GM12878 (cell line): Measurements from ENCODE around the gene ARHGEF37.

Experiments used
- CBX3 ChIP-seq: fragments of 200-600 bp; sonication (generic); IDR thresholded peaks from 2 replicates; pipeline ENCODE4 v1.6.1; 2016; ENCODE audit warnings: low read depth, borderline replicate concordance
- CEBPB ChIP-seq, 2 experiments: fragments of 150-350 bp in 1 of 2; IDR thresholded peaks; 2 replicates each; pipeline ENCODE4 v1.6.1; 2012 to 2014; ENCODE audit warnings: low read depth in 2 of 2, low read length in 2 of 2, borderline replicate concordance in 1 of 2, inconsistent platforms in 1 of 2
- CTCF ChIP-seq, 3 experiments: IDR thresholded peaks in 2 of 3; conservative IDR thresholded peaks in 1 of 3; 2 replicates each; pipeline ENCODE4 v1.5.1; 2011; ENCODE audit warnings: low read depth in 3 of 3, low read length in 3 of 3, mild to moderate bottlenecking in 3 of 3, control low read depth in 2 of 3, moderate library complexity in 2 of 3, inconsistent platforms in 1 of 3, mixed read lengths in 1 of 3; ENCODE audit not compliant: control insufficient read depth in 2 of 3, insufficient read depth in 1 of 3; ENCODE audit errors: extremely low read depth in 1 of 3
- ELK1 ChIP-seq: IDR thresholded peaks from 2 replicates; pipeline ENCODE4 v1.6.1; 2012; ENCODE audit warnings: low read depth, low read length, improper control_type of control experiment
- EP300 ChIP-seq, 2 experiments: fragments of 150-350 bp in 1 of 2; IDR thresholded peaks; 2 replicates each; pipeline ENCODE4 v1.6.1; 2011 to 2012; ENCODE audit warnings: low read depth in 2 of 2, low read length in 2 of 2, borderline replicate concordance in 1 of 2, improper control_type of control experiment in 1 of 2, inconsistent platforms in 1 of 2; ENCODE audit not compliant: control insufficient read depth in 1 of 2
- EZH2 ChIP-seq: IDR thresholded peaks from 2 replicates; pipeline ENCODE4 v1.6.1; 2012; ENCODE audit warnings: low read depth, mild to moderate bottlenecking, control low read depth, inconsistent platforms, low read length, borderline replicate concordance; ENCODE audit not compliant: control insufficient read depth
- FOS ChIP-seq: IDR thresholded peaks from 3 replicates; pipeline ENCODE4 v1.6.1; 2011; ENCODE audit warnings: borderline replicate concordance; ENCODE audit not compliant: insufficient read length; ENCODE audit errors: extremely low read depth
- POLR2A ChIP-seq: IDR thresholded peaks from 2 replicates; pipeline ENCODE4 v1.6.1; 2011; ENCODE audit warnings: low read depth, mild to moderate bottlenecking, low read length
- POLR2AphosphoS2 ChIP-seq: IDR thresholded peaks from 2 replicates; pipeline ENCODE4 v1.6.1; 2011; ENCODE audit warnings: low read depth, mild to moderate bottlenecking, low read length, improper control_type of control experiment, moderate library complexity
- STAT3 ChIP-seq: IDR thresholded peaks from 2 replicates; pipeline ENCODE4 v1.6.1; 2011; ENCODE audit warnings: low read depth, low read length, improper control_type of control experiment
- TF ChIP-seq, protein P1 (sequence below): fragments of 450-650 bp; IDR thresholded peaks from 2 replicates; pipeline ENCODE4 v1.6.1; 2017; ENCODE audit warnings: antibody characterized with exemption, mild to moderate bottlenecking, moderate library complexity
- TF ChIP-seq, protein P2 (sequence below): fragments of 150-350 bp; IDR thresholded peaks from 2 replicates; pipeline ENCODE4 v1.6.1; 2016; ENCODE audit warnings: low read depth, low read length

- TF ChIP-seq, protein P1, sequence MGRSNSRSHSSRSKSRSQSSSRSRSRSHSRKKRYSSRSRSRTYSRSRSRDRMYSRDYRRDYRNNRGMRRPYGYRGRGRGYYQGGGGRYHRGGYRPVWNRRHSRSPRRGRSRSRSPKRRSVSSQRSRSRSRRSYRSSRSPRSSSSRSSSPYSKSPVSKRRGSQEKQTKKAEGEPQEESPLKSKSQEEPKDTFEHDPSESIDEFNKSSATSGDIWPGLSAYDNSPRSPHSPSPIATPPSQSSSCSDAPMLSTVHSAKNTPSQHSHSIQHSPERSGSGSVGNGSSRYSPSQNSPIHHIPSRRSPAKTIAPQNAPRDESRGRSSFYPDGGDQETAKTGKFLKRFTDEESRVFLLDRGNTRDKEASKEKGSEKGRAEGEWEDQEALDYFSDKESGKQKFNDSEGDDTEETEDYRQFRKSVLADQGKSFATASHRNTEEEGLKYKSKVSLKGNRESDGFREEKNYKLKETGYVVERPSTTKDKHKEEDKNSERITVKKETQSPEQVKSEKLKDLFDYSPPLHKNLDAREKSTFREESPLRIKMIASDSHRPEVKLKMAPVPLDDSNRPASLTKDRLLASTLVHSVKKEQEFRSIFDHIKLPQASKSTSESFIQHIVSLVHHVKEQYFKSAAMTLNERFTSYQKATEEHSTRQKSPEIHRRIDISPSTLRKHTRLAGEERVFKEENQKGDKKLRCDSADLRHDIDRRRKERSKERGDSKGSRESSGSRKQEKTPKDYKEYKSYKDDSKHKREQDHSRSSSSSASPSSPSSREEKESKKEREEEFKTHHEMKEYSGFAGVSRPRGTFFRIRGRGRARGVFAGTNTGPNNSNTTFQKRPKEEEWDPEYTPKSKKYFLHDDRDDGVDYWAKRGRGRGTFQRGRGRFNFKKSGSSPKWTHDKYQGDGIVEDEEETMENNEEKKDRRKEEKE: no peak
- TF ChIP-seq CEBPB (IDR thresholded peaks at IDR 0.05; ENCODE audit: borderline replicate concordance in 1 of 2, low read depth in 2 of 2, low read length in 2 of 2) (no peak), ELK1 (no peak), EZH2 (no peak), CBX3 (no peak), EP300 (IDR thresholded peaks at IDR 0.05; ENCODE audit: borderline replicate concordance in 1 of 2, control insufficient read depth in 1 of 2, low read depth in 2 of 2, low read length in 2 of 2) (no peak), CTCF (IDR thresholded peaks at IDR 0.05 in 2 of 3, conservative IDR thresholded peaks at IDR 0.05 in 1 of 3; ENCODE audit: control insufficient read depth in 2 of 3, extremely low read depth in 1 of 3, insufficient read depth in 1 of 3, low read depth in 3 of 3, low read length in 3 of 3) (no peak), FOS (no peak), STAT3 (no peak), POLR2AphosphoS2 (no peak), POLR2A (no peak)
- TF ChIP-seq, protein P2, sequence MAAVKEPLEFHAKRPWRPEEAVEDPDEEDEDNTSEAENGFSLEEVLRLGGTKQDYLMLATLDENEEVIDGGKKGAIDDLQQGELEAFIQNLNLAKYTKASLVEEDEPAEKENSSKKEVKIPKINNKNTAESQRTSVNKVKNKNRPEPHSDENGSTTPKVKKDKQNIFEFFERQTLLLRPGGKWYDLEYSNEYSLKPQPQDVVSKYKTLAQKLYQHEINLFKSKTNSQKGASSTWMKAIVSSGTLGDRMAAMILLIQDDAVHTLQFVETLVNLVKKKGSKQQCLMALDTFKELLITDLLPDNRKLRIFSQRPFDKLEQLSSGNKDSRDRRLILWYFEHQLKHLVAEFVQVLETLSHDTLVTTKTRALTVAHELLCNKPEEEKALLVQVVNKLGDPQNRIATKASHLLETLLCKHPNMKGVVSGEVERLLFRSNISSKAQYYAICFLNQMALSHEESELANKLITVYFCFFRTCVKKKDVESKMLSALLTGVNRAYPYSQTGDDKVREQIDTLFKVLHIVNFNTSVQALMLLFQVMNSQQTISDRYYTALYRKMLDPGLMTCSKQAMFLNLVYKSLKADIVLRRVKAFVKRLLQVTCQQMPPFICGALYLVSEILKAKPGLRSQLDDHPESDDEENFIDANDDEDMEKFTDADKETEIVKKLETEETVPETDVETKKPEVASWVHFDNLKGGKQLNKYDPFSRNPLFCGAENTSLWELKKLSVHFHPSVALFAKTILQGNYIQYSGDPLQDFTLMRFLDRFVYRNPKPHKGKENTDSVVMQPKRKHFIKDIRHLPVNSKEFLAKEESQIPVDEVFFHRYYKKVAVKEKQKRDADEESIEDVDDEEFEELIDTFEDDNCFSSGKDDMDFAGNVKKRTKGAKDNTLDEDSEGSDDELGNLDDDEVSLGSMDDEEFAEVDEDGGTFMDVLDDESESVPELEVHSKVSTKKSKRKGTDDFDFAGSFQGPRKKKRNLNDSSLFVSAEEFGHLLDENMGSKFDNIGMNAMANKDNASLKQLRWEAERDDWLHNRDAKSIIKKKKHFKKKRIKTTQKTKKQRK: no peak
Observed at GRCh38 chr5:149559706-149560105, 21.6 kb upstream of the ARHGEF37 start.
